H7 (cell line): ENCODE measurements around the gene CALCB. TPM values are rescaled to one million over a fixed set of nuclear protein-coding genes. Genes with fewer than 3 reads are reported as not detected.
A peak's percentile ranks its signal among the peaks of the same experiment; 100 is the strongest.
"Not testable (repeated sequence)": the region's sequence is repeated elsewhere in the genome, so short reads cannot be mapped to it uniquely, and the experiment has no call there.

ENCODE experiments used
- DNase-seq: peaks from one replicate; pipeline ENCODE4 v3.0.0; 2012
- H3K27me3 ChIP-seq: 2 replicates; pipeline ENCODE4 v1.6.0; 2011; ENCODE audit warnings: mild to moderate bottlenecking, low read length; ENCODE audit not compliant: control insufficient read depth, insufficient read depth
- H3K36me3 ChIP-seq: replicated peaks from 2 replicates; pipeline ENCODE4 v1.5.1; 2011; ENCODE audit warnings: low read length; ENCODE audit not compliant: control insufficient read depth, insufficient read depth
- H3K4me3 ChIP-seq: 2 replicates; pipeline ENCODE4 v1.5.1; 2011; ENCODE audit warnings: low read depth, mild to moderate bottlenecking, control low read depth, low read length, moderate library complexity; ENCODE audit not compliant: insufficient read depth
- total RNA-seq: library from RNA; depleted of rRNA; stranded (reverse); fragments of >200 nt; shearing (Covaris generic); gene quantifications from 2 replicates; pipeline ENCODE4 v1.2.3, GENCODE V29; 2014

CALCB gene
- total RNA-seq, 1 experiment from 2014 or later: 0.21 TPM

DNA sequence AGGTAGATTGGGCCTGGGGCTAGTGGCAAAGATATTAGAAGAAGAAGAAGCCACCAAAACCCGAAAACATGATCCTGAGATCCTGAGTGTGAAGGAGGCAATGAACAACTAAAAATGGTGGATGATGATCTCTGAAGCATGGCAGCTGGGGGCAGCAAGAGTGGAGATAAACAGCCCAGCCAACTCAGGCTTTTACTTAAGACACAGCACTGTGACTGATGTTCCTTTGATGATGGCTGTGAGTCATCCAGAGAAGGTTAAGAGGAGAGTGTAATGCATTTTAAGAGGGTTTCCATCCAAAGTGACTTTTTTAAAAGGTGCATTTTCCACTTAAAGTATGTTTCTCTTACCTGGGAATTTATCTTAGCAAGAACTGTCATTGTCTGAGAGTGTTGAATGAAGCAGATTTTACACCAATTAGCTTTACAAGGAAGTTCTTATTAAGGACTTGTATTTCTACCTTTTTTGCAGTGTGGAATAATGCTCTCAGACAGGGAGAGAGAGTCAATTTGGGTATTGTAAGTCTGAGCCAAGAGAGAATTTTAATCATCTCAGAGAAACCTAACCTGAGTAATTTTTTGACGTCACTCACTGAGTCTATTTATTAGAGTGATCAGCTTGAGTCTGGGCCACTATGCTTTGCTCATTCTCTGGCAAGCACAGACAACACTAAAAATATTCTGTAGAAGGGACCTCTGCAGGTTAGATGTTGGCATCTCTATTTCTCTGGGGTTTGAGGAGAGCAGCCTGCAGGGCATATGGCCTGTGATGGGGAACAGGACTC, 14.1 kb upstream of the CALCB start:
- Histone ChIP-seq H3K36me3 (no peaks in the 10 kb centered on the region), H3K27me3 (no peaks in the 10 kb centered on the region), H3K4me3 (no peak overlapping the region)
- DNase-seq: no peak

DNA sequence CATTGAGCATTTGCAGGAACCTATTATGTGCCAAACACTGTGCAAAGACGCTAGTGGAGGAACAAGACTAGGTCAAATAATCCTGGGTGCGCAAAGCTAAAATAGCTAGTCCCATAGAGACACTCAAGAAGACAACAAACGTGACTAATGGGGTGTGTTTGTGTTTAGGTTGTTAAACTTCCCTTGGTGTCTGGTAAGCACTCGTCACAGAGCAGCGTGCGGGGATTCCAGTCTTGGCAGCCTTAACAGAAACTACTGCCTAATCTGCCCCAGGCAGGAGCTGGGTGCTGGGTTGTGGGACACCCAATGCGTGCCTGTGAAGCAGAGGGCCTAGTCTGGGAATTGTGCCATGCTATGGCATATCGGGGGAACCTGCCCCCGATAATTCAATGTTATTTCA, 10.8 kb upstream of the CALCB start:
- Histone ChIP-seq H3K36me3 (no peaks in the 10 kb centered on the region), H3K4me3 (no peak overlapping the region)

DNA sequence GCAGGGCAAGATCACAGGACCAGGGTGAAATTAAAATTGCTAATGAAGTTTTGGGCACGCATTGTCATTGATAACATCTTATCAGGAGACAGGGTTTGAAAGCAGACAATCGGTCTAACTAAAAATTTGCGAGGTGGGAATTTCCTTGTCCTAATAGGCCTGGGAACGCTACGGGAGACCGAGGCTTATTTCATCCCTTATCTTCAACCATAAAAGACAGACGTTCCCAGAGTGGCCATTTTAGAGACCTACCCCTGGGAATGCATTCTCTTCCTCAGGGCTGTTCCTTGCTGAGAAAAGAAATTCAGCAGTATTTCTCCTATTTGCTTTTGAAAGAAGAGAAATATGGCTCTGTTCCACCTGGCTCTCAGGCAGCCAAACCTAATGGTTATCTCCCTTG, 3.6 kb upstream of the CALCB start:
- not testable (repeated sequence) for H3K4me3 ChIP-seq, DNase-seq, H3K36me3 ChIP-seq
- H3K27me3 ChIP-seq: peaks cover 25% of the 10 kb centered on the region

More for the DNA sequence above, 10.8 kb upstream of the CALCB start:
- no peak for DNase-seq
- H3K27me3 ChIP-seq: no peaks in the 10 kb centered on the region

DNA sequence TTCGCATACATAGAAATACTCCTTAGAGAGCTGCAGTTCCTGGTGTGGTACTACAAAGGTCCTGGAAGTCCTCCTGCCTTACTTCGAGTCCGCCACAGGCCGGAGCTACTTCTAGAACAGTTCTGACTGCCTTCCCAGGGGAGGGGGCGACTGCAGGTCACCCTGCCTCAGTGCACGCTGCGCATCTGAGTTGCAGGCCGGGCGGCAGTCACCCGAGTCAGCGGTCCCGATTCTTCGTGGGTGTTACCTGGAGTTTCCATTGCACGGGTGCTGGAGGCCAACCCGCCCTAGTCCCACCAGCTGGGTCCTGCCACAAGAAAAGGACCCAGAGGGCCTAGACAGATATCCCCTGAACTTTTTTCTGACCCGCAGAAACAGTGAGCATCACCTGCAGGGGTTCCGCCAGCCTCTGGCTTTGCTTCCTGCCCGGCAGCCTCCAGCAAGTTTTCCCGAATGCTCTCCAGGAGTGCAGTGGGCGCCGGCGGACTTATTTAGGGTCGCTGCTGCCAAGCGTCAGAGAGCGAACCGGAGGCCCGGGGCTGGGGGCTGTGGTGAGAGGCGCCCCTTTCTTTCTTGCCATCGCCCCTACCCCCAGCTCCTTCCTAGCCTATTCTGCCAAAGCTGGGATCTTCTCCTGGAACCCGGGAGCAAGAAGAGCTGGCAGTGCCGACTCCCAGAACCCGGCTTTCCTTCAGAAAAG, 1.7 kb upstream of the CALCB start:
- H3K4me3 ChIP-seq: no peak overlapping the region
- H3K36me3 ChIP-seq: no peaks in the 10 kb centered on the region
- peak; percentile 13 for DNase-seq
- H3K27me3 ChIP-seq: peaks cover 25% of the 10 kb centered on the region

DNA sequence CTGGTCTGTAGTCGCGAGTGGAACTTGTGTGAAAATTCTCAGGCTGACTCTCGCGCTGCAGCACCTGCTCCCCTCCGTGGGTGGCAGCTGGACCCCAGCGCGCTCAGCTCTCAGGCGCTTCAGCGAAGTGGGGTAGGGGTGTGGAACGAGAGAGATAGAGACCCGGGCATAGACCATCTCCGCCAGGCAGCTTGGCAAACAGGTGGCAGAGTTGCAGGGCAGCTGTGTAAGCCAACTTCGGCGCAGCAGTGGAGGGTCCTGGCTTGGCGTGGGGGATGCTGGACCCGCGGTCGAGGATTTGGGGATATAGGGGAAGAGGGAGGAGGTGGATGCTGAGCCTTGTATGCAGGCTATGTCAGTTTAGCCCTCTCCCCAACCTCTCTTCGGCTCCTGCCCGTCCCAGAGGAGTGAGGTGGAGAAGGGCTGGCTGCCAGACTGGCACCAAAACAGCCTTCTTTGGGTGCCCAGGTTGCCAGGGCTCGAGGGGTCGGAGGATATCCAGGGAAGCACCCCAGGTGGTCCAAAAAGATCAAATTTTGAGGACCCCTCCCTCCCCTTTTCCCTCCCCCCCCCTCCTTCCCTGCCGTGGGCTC, 746 bp upstream of the CALCB start:
- no peaks in the 10 kb centered on the region for H3K36me3 ChIP-seq
- DNase-seq: peak; percentile 21
- peaks cover 25% of the 10 kb centered on the region for H3K27me3 ChIP-seq
- no peak overlapping the region for H3K4me3 ChIP-seq

DNA sequence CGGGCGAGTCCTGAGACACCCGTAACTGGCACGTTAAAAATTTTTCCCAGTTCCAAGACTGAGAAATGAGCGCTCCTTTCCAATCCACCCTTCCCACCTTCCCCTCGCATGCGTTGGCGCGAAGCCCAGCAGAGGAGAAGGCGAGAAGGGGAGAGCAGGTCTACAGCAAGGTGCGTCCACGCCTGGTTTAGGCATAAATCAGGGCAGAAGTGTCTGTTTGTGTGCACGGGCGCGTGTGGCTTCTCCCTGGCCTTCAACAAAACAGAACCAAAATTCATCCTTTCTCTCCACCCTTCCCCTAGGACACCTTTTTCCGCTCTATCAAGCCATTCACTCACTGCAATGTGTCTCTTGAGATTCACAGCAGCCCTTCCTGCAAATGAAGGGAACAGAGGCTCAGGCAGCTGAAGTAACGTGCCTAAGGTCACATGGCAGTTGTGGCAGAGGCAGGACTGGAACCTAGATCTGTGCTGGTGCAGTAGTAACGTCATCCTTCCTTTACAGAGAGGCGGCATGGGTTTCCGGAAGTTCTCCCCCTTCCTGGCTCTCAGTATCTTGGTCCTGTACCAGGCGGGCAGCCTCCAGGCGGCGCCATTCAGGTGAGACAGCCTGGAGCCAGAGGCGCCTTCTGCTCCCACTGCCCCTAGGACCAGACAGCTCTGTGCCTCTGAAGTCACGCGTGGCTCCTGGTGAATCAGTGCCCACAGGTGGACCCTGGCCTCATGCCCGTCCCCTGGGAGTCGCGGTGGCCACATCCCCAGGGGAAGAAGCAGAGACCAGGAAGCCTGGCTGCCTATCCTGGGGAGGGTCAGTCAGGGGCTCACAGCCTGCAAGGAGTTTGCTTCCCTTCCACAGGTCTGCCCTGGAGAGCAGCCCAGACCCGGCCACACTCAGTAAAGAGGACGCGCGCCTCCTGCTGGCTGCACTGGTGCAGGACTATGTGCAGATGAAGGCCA, 1.1 kb downstream of the CALCB start:
- Histone ChIP-seq H3K36me3 (no peaks in the 10 kb centered on the region), H3K27me3 (peaks cover 25% of the 10 kb centered on the region), H3K4me3 (peak overlapping the region; percentile 54)
- peak; percentile 86 for DNase-seq

DNA sequence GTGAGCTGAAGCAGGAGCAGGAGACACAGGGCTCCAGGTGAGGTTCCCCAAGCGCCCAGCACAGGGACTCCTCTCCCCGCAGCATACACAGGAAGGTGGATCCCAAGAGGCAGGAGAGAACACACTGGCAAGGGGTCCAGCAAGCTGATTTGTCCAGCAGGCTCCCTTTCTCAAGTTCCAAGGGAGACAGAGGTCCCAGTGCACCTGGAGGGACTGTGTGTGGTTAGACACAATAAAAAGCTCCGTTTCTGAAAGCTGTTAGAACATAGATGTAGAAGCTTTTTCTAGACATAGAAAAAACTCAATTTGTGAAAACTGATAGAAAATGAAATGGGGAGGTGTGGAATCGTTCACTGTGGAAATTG, 1.8 kb downstream of the CALCB start:
- DNase-seq: no peak
- H3K27me3 ChIP-seq: peaks cover 25% of the 10 kb centered on the region

DNA sequence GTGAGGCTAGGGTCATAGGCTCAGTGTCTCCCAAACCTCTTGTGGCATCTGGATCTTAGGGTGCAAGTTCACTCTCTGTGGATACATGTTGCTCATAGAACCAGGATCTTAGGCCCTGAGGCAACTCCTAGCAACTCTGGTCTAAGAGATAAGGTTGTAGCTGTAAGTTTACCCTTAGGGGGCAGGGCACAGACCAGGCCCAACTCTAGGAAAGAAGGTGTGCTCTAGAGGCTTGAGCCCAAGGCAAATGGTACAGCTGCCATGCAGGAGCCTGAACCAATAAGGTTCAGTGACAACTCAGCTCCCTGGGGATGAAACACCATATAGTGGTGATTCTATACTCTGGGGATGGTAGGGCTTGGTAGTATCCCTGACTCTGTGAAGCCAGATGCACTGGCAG, 17.8 kb downstream of the CALCB start:
- H3K36me3 ChIP-seq: no peaks in the 10 kb centered on the region
- no peak overlapping the region for H3K4me3 ChIP-seq
- DNase-seq: no peak
- no peaks in the 10 kb centered on the region for H3K27me3 ChIP-seq

More for the DNA sequence above, 1.8 kb downstream of the CALCB start:
- no peak overlapping the region for H3K4me3 ChIP-seq
- no peaks in the 10 kb centered on the region for H3K36me3 ChIP-seq

DNA sequence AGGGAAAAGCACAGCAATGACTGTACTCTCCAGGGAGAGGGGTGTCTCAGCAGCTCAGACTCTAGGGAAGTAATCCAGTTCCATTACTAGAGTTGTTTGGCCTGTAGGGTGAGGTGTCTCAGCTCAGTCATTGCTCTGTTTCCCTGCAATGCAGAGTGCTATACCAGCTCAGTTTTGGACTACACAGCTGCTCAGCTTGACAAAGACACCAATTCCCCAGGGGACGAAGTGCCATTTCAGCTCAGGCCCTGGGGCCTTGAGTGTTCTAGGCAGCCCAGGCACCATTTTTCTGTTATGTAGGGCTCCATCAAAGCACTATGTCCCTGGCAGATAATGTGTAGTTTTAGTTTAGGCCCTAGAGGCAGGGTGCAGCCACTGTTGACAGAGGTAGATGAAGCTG, 18.2 kb downstream of the CALCB start:
- Histone ChIP-seq H3K36me3 (no peaks in the 10 kb centered on the region), H3K27me3 (no peaks in the 10 kb centered on the region), H3K4me3 (no peak overlapping the region)
- no peak for DNase-seq

DNA sequence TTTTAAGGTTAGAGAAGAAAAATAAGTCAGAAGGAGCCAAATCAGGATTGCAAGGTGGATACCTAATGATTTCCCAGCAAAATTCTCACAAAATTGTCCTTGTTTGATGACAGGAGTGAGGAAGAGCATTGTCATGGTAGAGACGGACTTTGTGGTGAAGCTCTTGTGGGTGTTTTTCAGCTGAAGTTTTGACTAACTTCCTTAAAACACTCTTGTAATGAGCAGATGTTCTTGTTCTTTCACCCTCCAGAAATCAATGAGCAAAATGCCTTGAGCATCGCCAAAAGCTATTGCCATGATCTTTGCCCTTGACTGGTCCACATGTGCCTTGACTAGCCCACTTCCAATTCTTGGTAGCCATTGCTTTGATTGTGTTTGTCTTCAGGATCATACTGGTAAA, 20.0 kb downstream of the CALCB start:
- no peak for DNase-seq

DNA sequence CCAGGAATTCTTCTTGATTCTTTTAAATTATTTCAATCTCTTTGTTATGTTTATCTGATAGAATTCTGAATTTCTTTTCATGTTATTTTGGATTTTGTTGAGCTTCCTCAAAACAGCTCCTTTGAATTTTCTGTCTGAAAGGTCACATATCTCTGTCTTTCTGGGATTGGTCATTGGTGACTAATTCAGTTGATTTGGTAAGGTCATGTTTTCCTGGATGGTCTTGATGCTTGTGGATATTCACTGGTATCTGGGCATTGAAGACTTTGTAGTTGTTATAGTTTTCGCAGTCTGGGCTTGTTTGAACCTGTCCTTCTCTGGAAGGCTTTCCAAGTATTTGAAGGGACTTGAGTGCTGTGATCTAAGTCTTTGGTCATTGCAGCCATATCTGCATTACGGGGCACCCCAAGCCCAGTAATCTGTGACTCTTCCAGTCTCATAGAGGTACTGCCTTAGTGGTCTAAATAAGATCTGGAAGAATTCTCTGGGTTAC, 22.4 kb downstream of the CALCB start:
- H3K36me3 ChIP-seq: no peaks in the 10 kb centered on the region
- H3K27me3 ChIP-seq: no peaks in the 10 kb centered on the region; the same call in 1 of the 2 replicates
- no peak overlapping the region for H3K4me3 ChIP-seq
- no peak for DNase-seq

More for the DNA sequence above, 20.0 kb downstream of the CALCB start:
- Histone ChIP-seq H3K27me3 (no peaks in the 10 kb centered on the region), H3K4me3 (no peak overlapping the region), H3K36me3 (no peaks in the 10 kb centered on the region)

DNA sequence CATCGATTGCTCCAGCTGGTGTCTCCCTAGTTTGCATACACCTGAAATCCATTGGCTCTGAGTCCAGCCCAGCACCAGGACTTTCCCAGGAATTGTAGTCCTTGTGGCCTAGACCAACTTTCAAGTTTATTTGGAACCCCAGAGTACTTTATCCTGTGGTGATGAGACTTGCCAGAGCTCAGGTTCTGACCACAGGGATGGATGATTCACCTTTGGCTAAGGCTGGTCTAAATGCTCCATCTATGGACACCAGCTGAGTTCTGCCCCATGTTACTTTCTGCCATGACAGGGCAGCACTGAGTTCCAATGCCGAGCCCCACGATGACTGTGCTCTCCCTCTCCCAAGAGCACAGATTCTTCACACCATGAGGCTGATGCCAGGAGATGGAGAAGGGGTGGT, 24.0 kb downstream of the CALCB start:
- H3K36me3 ChIP-seq: no peaks in the 10 kb centered on the region
- no peak overlapping the region for H3K4me3 ChIP-seq
- DNase-seq: no peak
- H3K27me3 ChIP-seq: no peaks in the 10 kb centered on the region; the same call in 1 of the 2 replicates

DNA sequence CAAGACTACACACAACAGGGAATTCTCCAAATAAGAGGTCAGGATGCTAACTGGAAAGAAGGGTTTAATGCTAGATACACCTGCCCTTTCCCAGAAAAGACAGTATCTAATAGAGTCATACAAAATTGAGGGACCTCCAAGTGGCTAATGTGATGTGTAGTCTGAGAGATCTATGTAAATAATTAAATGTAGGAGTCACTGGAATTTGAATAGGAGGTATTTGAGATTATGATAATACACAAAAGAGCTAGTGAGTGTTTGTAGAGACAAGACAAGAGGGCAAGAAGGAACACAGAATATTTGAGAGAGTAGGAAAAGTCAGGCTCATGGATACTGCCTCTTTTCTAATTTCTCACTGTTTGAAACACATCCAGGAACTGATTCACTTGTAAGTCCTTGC, 25.9 kb downstream of the CALCB start:
- H3K27me3 ChIP-seq: no peaks in the 10 kb centered on the region; the same call in 1 of the 2 replicates
- no peak overlapping the region for H3K4me3 ChIP-seq
- H3K36me3 ChIP-seq: no peaks in the 10 kb centered on the region
- DNase-seq: no peak
